ENCODE results near the gene SPARCL1.

DNA sequence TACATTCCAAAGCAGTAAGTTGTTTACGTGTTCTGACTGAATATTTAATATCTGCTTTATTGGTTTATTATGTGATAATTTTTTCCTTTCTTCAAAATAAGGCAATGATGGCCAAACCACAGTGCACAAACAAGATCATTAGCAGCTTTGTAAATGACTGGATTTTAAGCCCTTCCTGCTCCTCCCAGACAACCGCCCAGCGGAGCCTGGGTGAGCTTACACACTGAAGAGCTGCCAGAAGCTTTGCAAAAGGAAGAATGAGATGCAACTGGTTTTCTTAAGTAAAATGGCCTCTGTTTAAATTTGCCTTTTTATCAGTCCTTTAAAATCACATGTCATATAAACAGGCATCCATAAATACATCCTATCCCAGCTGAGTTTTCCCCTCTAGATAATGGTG lies 52.2 kb downstream of the SPARCL1 start:
- TF ChIP-seq, protein P1, sequence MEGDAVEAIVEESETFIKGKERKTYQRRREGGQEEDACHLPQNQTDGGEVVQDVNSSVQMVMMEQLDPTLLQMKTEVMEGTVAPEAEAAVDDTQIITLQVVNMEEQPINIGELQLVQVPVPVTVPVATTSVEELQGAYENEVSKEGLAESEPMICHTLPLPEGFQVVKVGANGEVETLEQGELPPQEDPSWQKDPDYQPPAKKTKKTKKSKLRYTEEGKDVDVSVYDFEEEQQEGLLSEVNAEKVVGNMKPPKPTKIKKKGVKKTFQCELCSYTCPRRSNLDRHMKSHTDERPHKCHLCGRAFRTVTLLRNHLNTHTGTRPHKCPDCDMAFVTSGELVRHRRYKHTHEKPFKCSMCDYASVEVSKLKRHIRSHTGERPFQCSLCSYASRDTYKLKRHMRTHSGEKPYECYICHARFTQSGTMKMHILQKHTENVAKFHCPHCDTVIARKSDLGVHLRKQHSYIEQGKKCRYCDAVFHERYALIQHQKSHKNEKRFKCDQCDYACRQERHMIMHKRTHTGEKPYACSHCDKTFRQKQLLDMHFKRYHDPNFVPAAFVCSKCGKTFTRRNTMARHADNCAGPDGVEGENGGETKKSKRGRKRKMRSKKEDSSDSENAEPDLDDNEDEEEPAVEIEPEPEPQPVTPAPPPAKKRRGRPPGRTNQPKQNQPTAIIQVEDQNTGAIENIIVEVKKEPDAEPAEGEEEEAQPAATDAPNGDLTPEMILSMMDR (IDR thresholded peaks at IDR 0.05; ENCODE audit: insufficient read depth, low read length, poor library complexity, severe bottlenecking): no peak
- TF ChIP-seq EZH2phosphoT487 (conservative IDR thresholded peaks at IDR 0.05; ENCODE audit: low read length): no peak

Measured in SU-DHL-6 (cell line).